Raji (cell line): Measurements from ENCODE around the gene SLC39A12.

Source experiments
- POLR2A ChIP-seq: IDR thresholded peaks from 2 replicates; pipeline ENCODE4 v1.6.1; 2011; ENCODE audit warnings: low read depth, low read length, control low read depth; ENCODE audit not compliant: insufficient read depth

SLC39A12 gene

DNA sequence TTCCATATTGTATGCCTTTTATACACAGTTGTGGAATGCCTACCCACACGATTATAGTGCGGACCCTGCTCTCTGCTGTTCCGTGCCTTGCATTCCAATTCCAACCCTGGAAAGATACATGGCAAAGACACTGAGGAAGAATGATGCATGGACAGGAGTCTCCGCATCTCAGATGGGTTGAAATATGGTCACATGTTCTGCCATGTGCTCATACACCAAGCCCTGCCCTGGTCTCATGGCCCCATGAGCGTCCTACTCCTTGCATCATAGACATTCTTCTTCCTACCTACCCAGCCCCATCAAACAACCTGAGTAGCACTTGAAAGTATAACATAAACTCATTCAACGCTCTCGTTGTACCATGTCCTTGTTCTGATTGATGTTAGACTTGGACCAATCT lies 6.3 kb downstream of the SLC39A12 start:
- TF ChIP-seq POLR2A = no peak

DNA sequence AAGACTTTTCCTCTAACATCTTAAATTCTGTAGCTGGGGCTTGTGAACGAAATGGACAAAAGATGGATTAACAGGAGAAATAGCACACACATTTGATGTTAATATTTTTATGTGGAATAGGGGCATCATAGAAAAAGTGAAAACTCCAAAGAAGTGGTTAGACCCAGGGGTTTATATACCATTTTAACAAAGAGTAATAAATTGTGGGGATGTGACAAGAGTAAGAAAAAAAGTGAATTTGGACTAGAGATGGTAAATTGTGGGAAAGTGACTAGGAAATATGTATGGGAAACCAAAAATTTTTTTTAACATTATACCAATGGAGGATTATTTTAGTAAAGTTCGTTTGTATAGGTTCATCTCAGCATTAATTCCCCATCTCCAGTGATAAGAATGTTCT lies 8.2 kb downstream of the SLC39A12 start:
- no peak for TF ChIP-seq POLR2A

DNA sequence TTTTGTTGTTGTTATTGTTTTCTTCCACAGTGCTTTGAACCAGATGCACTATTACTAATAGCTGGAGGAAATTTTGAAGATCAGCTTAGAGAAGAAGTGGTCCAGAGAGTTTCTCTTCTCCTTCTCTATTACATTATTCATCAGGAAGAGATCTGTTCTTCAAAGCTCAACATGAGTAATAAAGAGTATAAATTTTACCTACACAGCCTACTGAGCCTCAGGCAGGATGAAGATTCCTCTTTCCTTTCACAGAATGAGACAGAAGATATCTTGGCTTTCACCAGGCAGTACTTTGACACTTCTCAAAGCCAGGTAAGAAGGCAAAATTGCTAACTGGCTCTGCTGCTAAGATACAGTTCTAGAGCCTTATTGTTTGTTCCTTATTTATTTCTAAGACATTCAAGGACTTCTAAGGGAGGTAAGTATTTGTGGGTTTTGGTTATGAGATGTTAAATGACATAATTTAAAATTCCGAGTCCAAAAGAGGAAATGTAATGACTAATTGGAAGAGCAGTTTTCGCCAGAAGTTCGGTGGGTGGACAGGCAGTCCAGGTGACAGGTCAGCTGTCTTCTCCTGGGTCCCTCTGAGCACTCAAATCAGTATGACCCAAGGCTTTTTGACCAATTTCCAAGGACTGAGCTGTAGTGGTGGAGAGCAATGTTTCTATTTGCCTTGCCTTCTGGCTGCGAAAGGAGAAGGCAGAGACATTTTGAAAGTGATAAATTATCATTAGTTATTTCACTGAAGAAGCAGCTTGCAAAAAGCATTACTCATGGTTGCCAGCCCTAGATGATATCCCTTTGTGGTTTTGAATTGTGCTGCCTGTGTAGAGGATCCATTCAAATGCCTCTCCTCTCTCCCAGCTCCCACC lies 10.1 kb downstream of the SLC39A12 start:
- no peak for TF ChIP-seq POLR2A

DNA sequence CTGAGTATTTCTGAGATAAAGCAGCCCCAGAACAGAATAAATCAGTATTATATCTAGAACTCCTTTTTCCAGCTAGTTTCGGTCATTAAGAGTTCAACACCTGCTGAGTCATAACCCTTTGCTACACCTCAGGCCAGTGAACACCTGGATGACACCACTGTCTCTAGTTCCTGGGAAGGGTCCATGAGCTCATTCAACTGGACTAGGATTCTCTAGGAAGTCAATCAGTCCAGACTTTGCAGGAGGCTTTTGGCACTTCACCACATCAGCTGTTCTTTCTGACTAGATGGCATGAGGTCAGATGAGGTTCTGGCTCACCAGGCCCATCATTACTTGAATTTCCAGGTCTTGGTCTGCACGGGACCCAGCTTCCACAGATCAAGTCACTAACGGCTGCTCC lies 11.7 kb downstream of the SLC39A12 start:
- no peak for TF ChIP-seq POLR2A

DNA sequence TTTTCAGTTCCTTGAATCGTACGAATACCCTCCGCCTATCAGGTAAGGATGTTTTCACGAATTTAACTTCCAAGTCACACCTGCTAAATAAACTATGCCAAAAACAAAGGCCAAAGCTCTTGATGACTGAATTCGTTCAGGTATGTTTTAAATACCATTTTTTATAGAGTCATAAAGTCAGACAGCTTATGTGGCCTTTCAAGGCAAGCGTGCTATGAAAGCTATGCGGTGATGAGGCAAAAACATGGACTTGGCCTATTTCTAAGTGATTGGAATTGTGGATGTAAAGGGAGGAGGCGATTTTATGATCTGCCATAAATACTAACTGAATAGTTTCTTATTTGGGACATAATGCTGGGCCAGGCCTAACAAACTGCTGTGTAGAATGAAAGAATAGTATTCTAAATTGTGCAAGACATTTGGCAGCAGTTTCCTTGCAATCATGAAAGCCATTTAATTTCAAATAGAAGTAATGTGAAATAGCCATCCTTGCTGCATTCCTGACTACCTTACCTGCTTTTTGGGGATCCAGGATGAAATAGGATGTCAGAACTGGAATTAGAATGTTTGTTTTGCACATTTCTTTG lies 14.0 kb downstream of the SLC39A12 start:
- no peak for TF ChIP-seq POLR2A

DNA sequence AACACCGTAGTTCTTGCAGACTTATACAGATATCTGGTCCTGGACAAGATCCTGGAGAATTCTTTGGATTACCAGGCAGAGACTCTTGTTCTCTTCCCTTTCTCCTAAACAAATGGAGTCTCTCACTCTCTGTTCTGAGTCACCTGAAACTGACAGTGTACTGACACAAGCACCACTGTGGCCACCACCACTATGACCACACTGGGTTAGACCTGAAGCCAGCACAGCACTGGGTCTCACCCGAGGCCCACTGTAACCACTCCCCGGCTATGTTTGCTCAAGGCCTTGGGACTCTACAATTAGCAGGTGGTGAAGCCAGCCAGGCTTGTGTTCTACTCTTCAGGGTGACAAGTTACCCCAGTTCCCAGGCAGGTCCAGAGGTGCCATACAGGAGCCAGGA lies 22.8 kb downstream of the SLC39A12 start:
- TF ChIP-seq POLR2A = no peak

DNA sequence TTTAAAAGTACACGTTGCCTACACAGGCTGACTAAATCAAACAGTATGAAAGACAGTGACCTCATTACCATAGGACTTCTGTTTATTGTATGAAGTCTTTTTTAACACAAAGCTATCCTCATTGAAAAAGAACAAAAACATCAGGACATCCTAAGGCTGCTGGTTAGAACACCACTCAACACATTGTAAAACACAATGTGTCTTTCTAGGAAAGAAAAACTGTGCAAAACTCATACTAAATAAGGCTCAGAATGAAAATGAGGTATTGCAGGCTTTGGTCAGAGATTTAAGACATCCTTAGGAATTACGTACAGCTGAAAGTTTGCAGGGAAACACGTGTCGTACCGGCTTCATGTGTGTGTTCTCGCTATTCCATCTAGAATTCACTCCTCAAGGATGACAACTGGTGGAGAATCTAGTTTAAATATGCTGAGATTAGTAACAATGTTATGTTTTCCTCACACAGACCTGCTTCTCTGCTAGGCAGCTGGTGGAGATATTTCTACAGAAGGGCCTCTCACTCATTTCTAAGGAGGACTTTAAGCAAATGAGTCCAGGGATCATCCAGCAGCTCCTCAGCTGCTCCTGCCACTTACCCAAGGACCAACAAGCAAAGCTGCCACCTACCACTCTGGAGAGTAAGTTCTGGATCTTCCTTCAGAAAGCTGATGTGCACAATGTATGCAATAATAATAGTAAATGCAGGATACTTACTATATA lies 29.3 kb downstream of the SLC39A12 start:
- TF ChIP-seq POLR2A = no peak

DNA sequence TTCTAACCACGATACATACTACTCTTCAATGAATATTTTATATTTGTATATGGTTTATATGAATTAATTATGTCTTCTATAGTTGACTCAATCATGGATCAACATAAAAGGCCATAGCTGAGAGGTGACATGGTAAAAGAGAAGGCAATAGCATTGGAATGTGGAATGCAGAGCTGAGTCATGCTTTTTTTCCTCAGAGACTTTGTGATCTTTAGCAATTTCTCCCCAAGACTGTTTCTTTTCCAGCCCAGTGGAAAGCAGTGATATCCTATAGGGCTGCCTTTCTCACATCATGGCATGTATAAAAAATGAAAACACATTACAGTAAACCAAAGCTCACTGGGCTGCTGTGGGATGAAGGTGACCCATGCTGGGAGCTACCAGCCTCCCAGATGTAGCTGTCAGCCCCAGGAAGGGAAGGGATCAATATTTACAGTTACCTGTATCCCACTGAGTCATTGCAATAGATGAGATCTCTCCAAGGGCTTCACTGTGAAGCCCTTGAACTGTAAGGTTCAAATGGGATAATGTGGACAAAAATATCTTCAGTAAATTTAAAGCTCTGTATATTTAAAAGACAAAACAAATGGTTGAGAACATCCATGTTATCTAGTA lies 30.2 kb downstream of the SLC39A12 start:
- no peak for TF ChIP-seq POLR2A

DNA sequence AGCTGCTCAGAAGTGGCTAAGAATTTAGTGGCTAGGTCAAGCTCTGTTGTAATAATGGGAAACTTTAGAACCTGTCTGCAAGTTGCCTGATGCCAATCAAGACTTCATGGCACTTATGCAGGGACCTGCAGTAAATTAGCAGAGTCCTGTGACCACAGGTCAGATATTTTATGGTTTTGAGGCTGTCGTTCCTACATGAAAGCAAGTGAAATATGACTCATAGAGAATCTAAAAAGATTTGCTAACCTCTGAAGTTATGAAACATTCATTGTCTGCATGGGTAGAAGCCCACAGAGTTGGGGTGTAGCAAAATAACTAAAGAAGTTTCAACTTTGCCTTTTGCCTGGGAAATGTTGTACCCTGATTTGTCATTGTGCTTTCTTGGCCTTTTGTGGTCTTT lies 32.3 kb downstream of the SLC39A12 start:
- no peak for TF ChIP-seq POLR2A

DNA sequence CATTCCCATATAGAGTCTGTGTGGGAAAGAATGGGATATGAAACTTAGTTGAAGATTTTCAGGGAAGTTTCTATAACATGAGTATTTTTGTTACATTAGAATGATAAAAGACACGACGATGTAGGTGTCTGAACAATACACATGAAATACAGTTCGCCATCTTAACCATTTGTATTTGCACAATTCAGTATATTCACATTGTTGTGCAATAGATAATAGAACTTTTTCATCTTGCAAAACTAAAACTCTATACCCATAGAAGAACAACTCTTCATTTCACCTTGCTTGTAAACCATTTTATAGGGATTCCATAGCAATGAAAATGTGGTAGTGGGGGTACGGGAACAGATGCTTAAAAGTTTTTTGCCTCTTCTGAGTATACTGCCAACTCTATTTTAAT lies 32.8 kb downstream of the SLC39A12 start:
- no peak for TF ChIP-seq POLR2A

DNA sequence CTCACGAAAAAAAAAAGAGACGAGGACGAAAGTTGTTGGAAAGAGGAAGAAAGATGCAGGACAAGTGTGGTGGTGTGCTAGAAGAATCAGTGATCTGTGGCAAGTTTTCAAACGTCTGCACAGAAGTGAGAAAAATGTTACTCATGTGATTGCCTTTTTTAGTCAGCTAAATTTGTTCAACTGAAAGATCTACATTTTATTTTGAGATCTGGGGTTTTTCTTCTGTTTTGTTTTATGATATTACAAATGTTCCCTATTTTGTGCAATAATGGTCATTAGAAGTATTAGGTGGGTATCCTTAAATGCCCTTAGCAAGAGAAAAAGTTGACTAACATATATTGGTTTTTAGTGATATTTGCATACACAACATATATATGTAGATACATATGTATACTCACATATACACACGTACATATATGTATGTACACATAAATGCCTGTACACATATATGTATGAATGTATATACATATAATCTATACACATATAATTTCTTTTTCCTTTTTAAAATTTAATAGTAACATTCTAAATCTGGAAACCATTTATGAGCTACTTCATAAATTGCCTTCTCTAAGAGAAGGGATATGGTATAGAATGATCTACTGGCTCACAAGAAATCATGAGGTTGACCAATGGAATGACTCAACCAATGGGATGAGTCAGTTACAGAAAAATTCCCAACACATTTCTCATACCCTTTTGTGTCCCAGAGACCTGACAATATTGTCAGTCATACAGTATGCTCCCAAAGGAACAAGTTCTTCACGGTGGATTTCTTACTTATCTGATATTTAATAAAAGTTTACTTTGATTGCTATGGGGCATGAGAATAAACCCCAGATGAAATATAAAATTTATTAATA lies 38.4 kb downstream of the SLC39A12 start:
- no peak for TF ChIP-seq POLR2A

DNA sequence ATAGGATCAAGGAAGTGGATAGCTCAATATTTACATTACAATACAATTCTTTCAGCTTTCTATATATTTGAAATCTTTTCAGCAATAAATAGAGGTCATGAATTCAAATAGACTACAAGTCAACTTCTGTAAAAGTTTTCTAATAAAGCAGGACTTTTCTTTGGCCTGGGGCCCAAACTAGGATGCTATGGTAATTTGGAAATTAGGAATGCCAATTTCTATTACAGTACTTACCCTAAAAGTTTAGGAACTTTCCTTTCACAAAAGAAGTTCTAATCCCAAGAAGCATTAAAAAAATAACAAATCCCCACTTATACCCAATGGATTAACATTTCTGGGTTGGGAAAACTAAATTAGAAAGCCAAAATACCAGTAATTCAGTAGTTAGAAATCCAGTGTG lies 40.5 kb downstream of the SLC39A12 start:
- no peak for TF ChIP-seq POLR2A

DNA sequence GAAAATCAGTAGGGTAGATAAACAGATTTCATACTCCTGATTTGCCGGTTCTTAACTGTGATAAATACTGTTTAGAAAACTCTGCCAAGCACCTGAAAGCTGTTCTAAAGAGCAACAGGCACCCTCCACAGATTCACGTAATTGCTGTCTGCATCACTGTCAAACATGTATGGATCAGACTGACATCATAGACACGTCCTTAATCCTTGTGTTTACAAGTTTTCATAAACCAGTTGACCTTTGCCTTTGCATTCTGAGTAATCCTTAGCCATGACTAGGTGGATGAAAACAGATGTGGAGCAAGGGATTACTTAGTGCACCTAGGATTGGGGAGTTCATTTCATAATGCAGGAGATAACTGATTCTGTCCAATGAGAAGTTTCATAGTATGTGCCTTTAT lies 41.6 kb downstream of the SLC39A12 start:
- no peak for TF ChIP-seq POLR2A

DNA sequence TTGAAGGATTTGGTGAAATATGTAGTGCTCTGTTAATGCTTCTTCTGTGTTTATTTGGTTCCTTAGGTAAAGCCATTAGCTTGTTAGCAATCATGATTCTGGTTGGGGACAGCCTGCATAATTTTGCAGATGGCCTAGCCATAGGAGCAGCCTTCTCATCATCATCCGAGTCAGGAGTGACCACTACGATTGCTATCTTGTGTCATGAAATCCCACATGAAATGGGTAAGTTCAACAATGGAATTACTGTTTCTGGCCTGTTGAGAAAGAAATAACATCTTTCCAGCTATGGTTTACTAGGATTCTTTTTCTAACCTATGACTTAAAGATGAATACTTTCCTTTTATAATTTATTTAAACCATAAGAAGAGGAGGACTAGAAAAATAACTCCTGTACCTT lies 48.9 kb downstream of the SLC39A12 start:
- no peak for TF ChIP-seq POLR2A

DNA sequence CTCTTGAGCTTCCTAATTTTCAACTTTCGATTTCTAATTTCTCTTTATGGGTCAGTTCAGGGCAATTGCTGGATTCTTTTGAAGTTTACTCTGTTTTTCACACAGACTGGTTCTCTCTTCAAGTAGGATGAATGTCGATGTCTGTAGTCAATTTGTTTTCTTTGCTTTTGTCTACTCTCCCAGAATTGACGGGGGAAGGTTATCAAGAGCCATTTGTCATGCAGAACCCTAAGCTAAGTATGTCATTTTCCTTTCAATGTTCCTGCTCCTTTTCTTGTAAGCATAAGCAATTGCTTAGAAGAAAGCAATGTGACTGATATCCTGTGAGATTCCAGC lies 53.7 kb downstream of the SLC39A12 start:
- no peak for TF ChIP-seq POLR2A
